SU-DHL-6 (cell line): ENCODE data around the gene SPEF1.
A peak's percentile ranks its signal among the peaks of the same experiment; 100 is the strongest.

ENCODE experiments used
- H2AFZ ChIP-seq: fragments of 200-600 bp; sonication (generic); 2 replicates; pipeline ENCODE4 v1.6.1; 2014; ENCODE audit warnings: low read depth, mild to moderate bottlenecking, moderate library complexity, mixed read lengths, antibody characterized with exemption, low read length; ENCODE audit not compliant: severe bottlenecking
- H3F3A ChIP-seq: fragments of 200-600 bp; shearing (Covaris generic); 2 replicates; pipeline ENCODE4 v1.6.0; 2016; ENCODE audit warnings: antibody characterized with exemption, mild to moderate bottlenecking; ENCODE audit not compliant: insufficient read depth
- H3K27ac ChIP-seq: fragments of 200-600 bp; sonication (generic); 2 replicates; pipeline ENCODE4 v1.5.1; 2016; ENCODE audit warnings: low read depth, mild to moderate bottlenecking, low read length, moderate library complexity, mixed read lengths
- H3K27me3 ChIP-seq: fragments of 200-600 bp; sonication (generic), shearing (Covaris generic); 2 replicates; pipeline ENCODE4 v1.6.0; 2014; ENCODE audit warnings: mild to moderate bottlenecking, low read length
- H3K36me3 ChIP-seq: fragments of 200-600 bp; sonication (generic); 2 replicates; pipeline ENCODE4 v1.6.1; 2014; ENCODE audit warnings: mild to moderate bottlenecking, low read length, mixed read lengths
- H3K4me2 ChIP-seq: fragments of 300-600, 200-600 bp; shearing (Covaris generic), sonication (generic); 2 replicates; pipeline ENCODE4 v1.6.0; 2014; ENCODE audit warnings: low read length, low read depth, mild to moderate bottlenecking; ENCODE audit not compliant: poor library complexity, severe bottlenecking
- H3K4me3 ChIP-seq: fragments of 200-600 bp; sonication (generic); 2 replicates; pipeline ENCODE4 v1.5.1; 2014; ENCODE audit warnings: antibody characterized with exemption, low read length, mild to moderate bottlenecking, mixed read lengths; ENCODE audit not compliant: insufficient read depth, poor library complexity, severe bottlenecking
- H3K79me2 ChIP-seq: fragments of 200-600 bp; sonication (generic); 2 replicates; pipeline ENCODE4 v1.6.1; 2014; ENCODE audit warnings: mild to moderate bottlenecking, low read length, moderate library complexity; ENCODE audit not compliant: insufficient read depth
- H3K9ac ChIP-seq: fragments of 200-600 bp; sonication (generic); 2 replicates; pipeline ENCODE4 v1.7.0; 2014; ENCODE audit warnings: mild to moderate bottlenecking, low read length
- H3K9me2 ChIP-seq: fragments of 200-600 bp; sonication (generic); replicated peaks from 2 replicates; pipeline ENCODE4 v1.6.1; 2014; ENCODE audit warnings: low read length; ENCODE audit not compliant: insufficient read depth
- H3K9me3 ChIP-seq: fragments of 200-600 bp; sonication (generic); 2 replicates; pipeline ENCODE4 v1.6.1; 2014; ENCODE audit warnings: low read length, mixed read lengths; ENCODE audit not compliant: insufficient read depth
- H4K20me1 ChIP-seq: fragments of 200-600 bp; sonication (generic); 2 replicates; pipeline ENCODE4 v1.6.1; 2014; ENCODE audit warnings: low read depth, mild to moderate bottlenecking, antibody characterized with exemption, low read length, moderate library complexity, mixed read lengths
- EZH2phosphoT487 ChIP-seq: fragments of 200-600 bp; sonication (generic), shearing (Covaris generic); conservative IDR thresholded peaks from 2 replicates; pipeline ENCODE4 v1.6.1; 2018; ENCODE audit warnings: mild to moderate bottlenecking, antibody characterized with exemption, low read length, moderate library complexity, mixed read lengths
- TF ChIP-seq, protein P1 (sequence below): fragments of 200-600 bp; sonication (generic); IDR thresholded peaks from one replicate; pipeline ENCODE4 v1.5.1; 2017; ENCODE audit warnings: antibody characterized with exemption, mild to moderate bottlenecking, low read length, moderate library complexity; ENCODE audit not compliant: insufficient read depth, poor library complexity, severe bottlenecking

SPEF1 gene

GRCh38 chr20:3818155-3819151 is 37.2 kb upstream of the SPEF1 start:
- Histone ChIP-seq H3K9me2 (no peaks in the 10 kb centered on the region), H3K27ac (no peak overlapping the region), H3K9ac (no peak overlapping the region), H3K4me2 (no peak overlapping the region), H3K36me3 (no peaks in the 10 kb centered on the region), H3K79me2 (peaks cover 8% of the 10 kb centered on the region; the same call in 1 of the 2 replicates), H3K4me3 (no peak overlapping the region), H3K9me3 (no peaks in the 10 kb centered on the region), H3F3A (peaks cover 5% of the 10 kb centered on the region; the same call in 1 of the 2 replicates), H3K27me3 (no peaks in the 10 kb centered on the region), H2AFZ (no peak overlapping the region), H4K20me1 (no peaks in the 10 kb centered on the region)
- TF ChIP-seq, protein P1, sequence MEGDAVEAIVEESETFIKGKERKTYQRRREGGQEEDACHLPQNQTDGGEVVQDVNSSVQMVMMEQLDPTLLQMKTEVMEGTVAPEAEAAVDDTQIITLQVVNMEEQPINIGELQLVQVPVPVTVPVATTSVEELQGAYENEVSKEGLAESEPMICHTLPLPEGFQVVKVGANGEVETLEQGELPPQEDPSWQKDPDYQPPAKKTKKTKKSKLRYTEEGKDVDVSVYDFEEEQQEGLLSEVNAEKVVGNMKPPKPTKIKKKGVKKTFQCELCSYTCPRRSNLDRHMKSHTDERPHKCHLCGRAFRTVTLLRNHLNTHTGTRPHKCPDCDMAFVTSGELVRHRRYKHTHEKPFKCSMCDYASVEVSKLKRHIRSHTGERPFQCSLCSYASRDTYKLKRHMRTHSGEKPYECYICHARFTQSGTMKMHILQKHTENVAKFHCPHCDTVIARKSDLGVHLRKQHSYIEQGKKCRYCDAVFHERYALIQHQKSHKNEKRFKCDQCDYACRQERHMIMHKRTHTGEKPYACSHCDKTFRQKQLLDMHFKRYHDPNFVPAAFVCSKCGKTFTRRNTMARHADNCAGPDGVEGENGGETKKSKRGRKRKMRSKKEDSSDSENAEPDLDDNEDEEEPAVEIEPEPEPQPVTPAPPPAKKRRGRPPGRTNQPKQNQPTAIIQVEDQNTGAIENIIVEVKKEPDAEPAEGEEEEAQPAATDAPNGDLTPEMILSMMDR, result peak; percentile 30
- no peak for TF ChIP-seq EZH2phosphoT487

GRCh38 chr20:3815703-3816315 is 34.6 kb upstream of the SPEF1 start:
- no peak for TF ChIP-seq EZH2phosphoT487
- TF ChIP-seq, protein P1, result no peak
- Histone ChIP-seq H3K9ac (no peak overlapping the region), H4K20me1 (no peaks in the 10 kb centered on the region), H2AFZ (no peak overlapping the region), H3K27me3 (no peaks in the 10 kb centered on the region), H3F3A (peaks cover 5% of the 10 kb centered on the region; the same call in 1 of the 2 replicates), H3K27ac (no peak overlapping the region), H3K36me3 (no peaks in the 10 kb centered on the region), H3K9me3 (no peaks in the 10 kb centered on the region), H3K4me2 (no peak overlapping the region), H3K79me2 (no peaks in the 10 kb centered on the region), H3K4me3 (no peak overlapping the region), H3K9me2 (no peaks in the 10 kb centered on the region)

- peaks cover 5% of the 10 kb centered on the region; the same call in 1 of the 2 replicates for H3F3A ChIP-seq
- H3K79me2 ChIP-seq, result no peaks in the 10 kb centered on the region
- no peak overlapping the region for H3K9ac ChIP-seq
- H3K27me3 ChIP-seq, result no peaks in the 10 kb centered on the region
- H3K4me3 ChIP-seq, result no peak overlapping the region
- TF ChIP-seq, protein P1, result no peak
- no peak for TF ChIP-seq EZH2phosphoT487
- H3K27ac ChIP-seq, result no peak overlapping the region
- no peaks in the 10 kb centered on the region for H4K20me1 ChIP-seq
- H3K9me3 ChIP-seq, result no peaks in the 10 kb centered on the region
- no peaks in the 10 kb centered on the region for H3K9me2 ChIP-seq
- no peaks in the 10 kb centered on the region for H3K36me3 ChIP-seq
- no peak overlapping the region for H3K4me2 ChIP-seq
- no peak overlapping the region for H2AFZ ChIP-seq
Observed at GRCh38 chr20:3814928-3815495, 33.8 kb upstream of the SPEF1 start.
